Glutamatergic neuron (in vitro differentiated cells): ENCODE results near the gene ELMO1. TPM values are rescaled to one million over a fixed set of nuclear protein-coding genes. Genes with fewer than 3 reads are reported as not detected.

Experiments used
- DNase-seq: peaks from one replicate; pipeline ENCODE4 v3.0.0; 2022
- H3K27ac Mint-ChIP-seq: one replicate; pipeline ENCODE4 v1.8.0; 2020; ENCODE audit warnings: mild to moderate bottlenecking, mixed read lengths, inconsistent platforms; ENCODE audit not compliant: unreplicated experiment
- H3K27me3 Mint-ChIP-seq: one replicate; pipeline ENCODE4 v1.8.0; 2020; ENCODE audit warnings: mild to moderate bottlenecking, moderate library complexity, mixed read lengths, inconsistent platforms; ENCODE audit not compliant: unreplicated experiment
- H3K36me3 Mint-ChIP-seq: one replicate; pipeline ENCODE4 v1.8.0; 2020; ENCODE audit warnings: mild to moderate bottlenecking, mixed read lengths, inconsistent platforms; ENCODE audit not compliant: unreplicated experiment
- H3K4me1 Mint-ChIP-seq: one replicate; pipeline ENCODE4 v1.8.0; 2020; ENCODE audit warnings: mild to moderate bottlenecking, low read depth, mixed read lengths, inconsistent platforms; ENCODE audit not compliant: unreplicated experiment
- H3K4me3 Mint-ChIP-seq: one replicate; pipeline ENCODE4 v1.8.0; 2020; ENCODE audit warnings: mild to moderate bottlenecking, mixed read lengths, inconsistent platforms; ENCODE audit not compliant: unreplicated experiment
- H3K9me3 Mint-ChIP-seq: one replicate; pipeline ENCODE4 v1.8.0; 2020; ENCODE audit warnings: mild to moderate bottlenecking, moderate library complexity, mixed read lengths, inconsistent platforms; ENCODE audit not compliant: unreplicated experiment
- CTCF ChIP-seq: fragments of 200-600 bp; sonication (generic); IDR thresholded peaks from one replicate; pipeline ENCODE4 v1.5.0; 2021; ENCODE audit not compliant: partially characterized antibody, unreplicated experiment
- total RNA-seq: library from RNA; stranded (reverse); fragmentation: NEBNext Ultra II Directional; extraction: Animal tissue kit (Norgen Biotek cat#: 25700); gene quantifications from one replicate; pipeline ENCODE4 v1.2.1, GENCODE V29; 2021; ENCODE audit not compliant: unreplicated experiment

Gene ELMO1
- total RNA-seq, 1 donor from 2014 or later: 5.5 TPM

GRCh38 chr7:36970551-36971514 lies 477.8 kb downstream of the ELMO1 start:
- Mint-ChIP-seq H3K4me1 (peaks cover 10% of the 10 kb centered on the region), H3K9me3 (no peaks in the 10 kb centered on the region), H3K4me3 (no peak overlapping the region), H3K27ac (no peak overlapping the region), H3K36me3 (no peaks in the 10 kb centered on the region), H3K27me3 (peaks cover 2% of the 10 kb centered on the region)
- TF ChIP-seq CTCF: no peak
- DNase-seq: no peak

GRCh38 chr7:36969376-36969775 lies 479.3 kb downstream of the ELMO1 start:
- TF ChIP-seq CTCF: no peak
- DNase-seq: no peak
- Mint-ChIP-seq H3K27me3 (peaks cover 5% of the 10 kb centered on the region), H3K36me3 (no peaks in the 10 kb centered on the region), H3K4me1 (peaks cover 15% of the 10 kb centered on the region), H3K4me3 (no peak overlapping the region), H3K9me3 (no peaks in the 10 kb centered on the region), H3K27ac (no peak overlapping the region)

GRCh38 chr7:36967387-36967786 lies 481.3 kb downstream of the ELMO1 start:
- Mint-ChIP-seq H3K4me3 (no peak overlapping the region), H3K4me1 (peaks cover 15% of the 10 kb centered on the region)
- DNase-seq: peak; percentile 54

GRCh38 chr7:36966636-36967035 lies 482.0 kb downstream of the ELMO1 start:
- peaks cover 15% of the 10 kb centered on the region for H3K4me1 Mint-ChIP-seq
- H3K27ac Mint-ChIP-seq: no peak overlapping the region
- no peaks in the 10 kb centered on the region for H3K36me3 Mint-ChIP-seq
- TF ChIP-seq CTCF: no peak
- DNase-seq: no peak
- no peaks in the 10 kb centered on the region for H3K9me3 Mint-ChIP-seq
- peaks cover 5% of the 10 kb centered on the region for H3K27me3 Mint-ChIP-seq
- no peak overlapping the region for H3K4me3 Mint-ChIP-seq

More at GRCh38 chr7:36967387-36967786, 481.3 kb downstream of the ELMO1 start:
- Mint-ChIP-seq H3K9me3 (no peaks in the 10 kb centered on the region), H3K27me3 (peaks cover 5% of the 10 kb centered on the region), H3K36me3 (no peaks in the 10 kb centered on the region), H3K27ac (peak overlapping the region; percentile 36)
- peak; percentile 90 for TF ChIP-seq CTCF

- H3K4me3 Mint-ChIP-seq: no peak overlapping the region
- H3K4me1 Mint-ChIP-seq: peaks cover 13% of the 10 kb centered on the region
- no peaks in the 10 kb centered on the region for H3K36me3 Mint-ChIP-seq
- H3K27ac Mint-ChIP-seq: no peak overlapping the region
- H3K9me3 Mint-ChIP-seq: no peaks in the 10 kb centered on the region
- no peak for DNase-seq
- TF ChIP-seq CTCF: no peak
- H3K27me3 Mint-ChIP-seq: peaks cover 5% of the 10 kb centered on the region
These were observed 482.6 kb downstream of the ELMO1 start for GRCh38 chr7:36966039-36966438.
